GM21529 (cell line): ENCODE measurements around the gene ARMH1.
"Not testable (repeated sequence)": the region's sequence is repeated elsewhere in the genome, so short reads cannot be mapped to it uniquely, and the experiment has no call there.

ENCODE experiments used
- ATAC-seq: cut with Tn5 transposase; IDR thresholded peaks from one replicate; pipeline ENCODE4 v1.9.1; 2021; ENCODE audit not compliant: unreplicated experiment

The ARMH1 gene

GRCh38 chr1:44666719-44667118, 7.8 kb upstream of the ARMH1 start:
- ATAC-seq, result not testable (repeated sequence)

- no peak for ATAC-seq
Measured at GRCh38 chr1:44670751-44671640, 3.5 kb upstream of the ARMH1 start.

- no peak for ATAC-seq
Measured at GRCh38 chr1:44672254-44672955, 2.1 kb upstream of the ARMH1 start.

- no peak for ATAC-seq
Measured at GRCh38 chr1:44672961-44673674, 1.4 kb upstream of the ARMH1 start.

GRCh38 chr1:44673675-44674112, 820 bp upstream of the ARMH1 start:
- ATAC-seq, result peak; percentile 0

GRCh38 chr1:44675186-44675585, 672 bp downstream of the ARMH1 start:
- no peak for ATAC-seq

GRCh38 chr1:44676484-44677200, 2.1 kb downstream of the ARMH1 start:
- ATAC-seq, result no peak

GRCh38 chr1:44677201-44677766, 2.8 kb downstream of the ARMH1 start:
- no peak for ATAC-seq

GRCh38 chr1:44678120-44678519, 3.6 kb downstream of the ARMH1 start:
- ATAC-seq, result no peak

GRCh38 chr1:44678626-44679025, 4.1 kb downstream of the ARMH1 start:
- no peak for ATAC-seq

GRCh38 chr1:44679468-44679867, 5.0 kb downstream of the ARMH1 start:
- ATAC-seq, result no peak

GRCh38 chr1:44681905-44682882, 7.7 kb downstream of the ARMH1 start:
- ATAC-seq, result no peak

GRCh38 chr1:44682883-44683265, 8.4 kb downstream of the ARMH1 start:
- no peak for ATAC-seq

- ATAC-seq, result peak; percentile 83
Measured at GRCh38 chr1:44684525-44684924, 10.0 kb downstream of the ARMH1 start.

GRCh38 chr1:44685218-44685617, 10.7 kb downstream of the ARMH1 start:
- ATAC-seq, result no peak

- no peak for ATAC-seq
Measured at GRCh38 chr1:44685881-44686280, 11.4 kb downstream of the ARMH1 start.

- ATAC-seq, result no peak
Measured at GRCh38 chr1:44688760-44689446, 14.4 kb downstream of the ARMH1 start.

- ATAC-seq, result no peak
Measured at GRCh38 chr1:44689447-44689765, 14.9 kb downstream of the ARMH1 start.

- no peak for ATAC-seq
Measured at GRCh38 chr1:44693159-44693558, 18.6 kb downstream of the ARMH1 start.
